Loucy (cell line): Measurements from ENCODE around the gene BLOC1S2.

Experiments used
- EZH2phosphoT487 ChIP-seq: fragments of 200-600 bp; IDR thresholded peaks from 2 replicates; pipeline ENCODE4 v1.6.1; 2018; ENCODE audit warnings: antibody characterized with exemption, mild to moderate bottlenecking, moderate library complexity, borderline replicate concordance
- TF ChIP-seq, protein P1 (sequence below): fragments of 200-600 bp; sonication (generic); conservative IDR thresholded peaks from 2 replicates; pipeline ENCODE4 v1.5.1; 2014; ENCODE audit warnings: mild to moderate bottlenecking, antibody characterized with exemption, low read length

DNA sequence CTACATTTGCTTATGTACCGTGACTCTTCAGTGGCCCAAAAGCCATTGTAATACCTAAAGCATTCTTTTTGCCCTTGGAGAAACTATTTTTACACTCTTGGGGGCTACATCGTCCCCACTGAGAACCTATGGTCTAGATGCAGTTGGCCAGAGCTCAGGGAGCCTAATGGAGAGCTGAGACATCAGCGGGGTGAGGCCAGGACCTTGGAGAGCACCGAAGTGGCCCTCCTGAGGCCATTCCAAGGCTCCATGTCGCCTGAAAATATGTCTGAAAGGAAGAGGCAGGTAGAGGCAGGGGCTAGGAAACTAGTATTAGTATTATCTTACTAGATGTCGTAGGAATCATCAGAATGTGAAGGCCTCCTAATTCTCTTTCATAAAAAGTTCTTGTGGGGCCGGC, 38.7 kb upstream of the BLOC1S2 start:
- TF ChIP-seq, protein P1, sequence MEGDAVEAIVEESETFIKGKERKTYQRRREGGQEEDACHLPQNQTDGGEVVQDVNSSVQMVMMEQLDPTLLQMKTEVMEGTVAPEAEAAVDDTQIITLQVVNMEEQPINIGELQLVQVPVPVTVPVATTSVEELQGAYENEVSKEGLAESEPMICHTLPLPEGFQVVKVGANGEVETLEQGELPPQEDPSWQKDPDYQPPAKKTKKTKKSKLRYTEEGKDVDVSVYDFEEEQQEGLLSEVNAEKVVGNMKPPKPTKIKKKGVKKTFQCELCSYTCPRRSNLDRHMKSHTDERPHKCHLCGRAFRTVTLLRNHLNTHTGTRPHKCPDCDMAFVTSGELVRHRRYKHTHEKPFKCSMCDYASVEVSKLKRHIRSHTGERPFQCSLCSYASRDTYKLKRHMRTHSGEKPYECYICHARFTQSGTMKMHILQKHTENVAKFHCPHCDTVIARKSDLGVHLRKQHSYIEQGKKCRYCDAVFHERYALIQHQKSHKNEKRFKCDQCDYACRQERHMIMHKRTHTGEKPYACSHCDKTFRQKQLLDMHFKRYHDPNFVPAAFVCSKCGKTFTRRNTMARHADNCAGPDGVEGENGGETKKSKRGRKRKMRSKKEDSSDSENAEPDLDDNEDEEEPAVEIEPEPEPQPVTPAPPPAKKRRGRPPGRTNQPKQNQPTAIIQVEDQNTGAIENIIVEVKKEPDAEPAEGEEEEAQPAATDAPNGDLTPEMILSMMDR = no peak
- TF ChIP-seq EZH2phosphoT487 = no peak
